Measurements from ENCODE around the gene SUPT5H. TPM values are rescaled to one million over a fixed set of nuclear protein-coding genes. Genes with fewer than 3 reads are reported as not detected.

SUPT5H gene
- total and polyA plus RNA-seq, 2 of the 8 experiments (the other 6 are each of a cell fraction or from before 2014, with no cell fraction given) = 77.8 to 111 TPM

- no peak overlapping the region for H3K56ac ChIP-seq (replicated peaks; ENCODE audit: insufficient read length, low read depth, low read length)
- H3K9me3 ChIP-seq (ENCODE audit: insufficient read depth in 2 of 2, low read depth in 1 of 2, low read length in 1 of 2) = no peaks in the 10 kb centered on the region
- no peak overlapping the region for H2BK12ac ChIP-seq (ENCODE audit: low read depth, low read length)
- TF ChIP-seq TCF12 (IDR thresholded peaks at IDR 0.05; ENCODE audit: low read depth, low read length) = no peak
- no peak for TF ChIP-seq EGR1 (IDR thresholded peaks at IDR 0.05; ENCODE audit: borderline replicate concordance, low read depth, low read length)
- no peak for TF ChIP-seq HDAC6 (IDR thresholded peaks at IDR 0.05; ENCODE audit: low read depth, low read length)
- no peak for TF ChIP-seq BCL11A (IDR thresholded peaks at IDR 0.05; ENCODE audit: low read depth in 2 of 2, low read length in 2 of 2)
- TF ChIP-seq RXRA (IDR thresholded peaks at IDR 0.05; ENCODE audit: insufficient read depth, low read depth, low read length) = no peak
- no peak for TF ChIP-seq MAX (IDR thresholded peaks at IDR 0.05)
- TF ChIP-seq SP1 (IDR thresholded peaks at IDR 0.05; ENCODE audit: low read depth, low read length) = no peak
- TF ChIP-seq SP4 (IDR thresholded peaks at IDR 0.05; ENCODE audit: low read length) = no peak
- 100% methylated on average over 1 of the region's 16 CpGs; no CpG with 5 or more reads in 1 of the 2 experiments for whole genome bisulfite sequencing, 2 experiments (ENCODE audit: extremely low coverage in 1 of 2, insufficient coverage in 1 of 2, insufficient read length in 1 of 2, insufficient replicate concordance in 2 of 2, low coverage in 1 of 2, low lambda C conversion rate in 2 of 2, missing lambda C conversion rate in 1 of 2)
- CTCF ChIA-PET (ENCODE audit: partially characterized antibody) = interaction anchor here (0.8 to 1.3 kb wide), 2 partner anchors 11 to 49 kb away, joined by 4 to 5 read pairs; no protein-coding TSS in a partner anchor
- no peak overlapping the region for H3K18ac ChIP-seq (ENCODE audit: extremely low read depth, low read length)
- no peak overlapping the region for H3K4ac ChIP-seq (replicated peaks; ENCODE audit: insufficient read length, low read depth, low read length)
- no peak overlapping the region for H3K27ac ChIP-seq (ENCODE audit: low read depth, low read length)
- no peak overlapping the region for H2AFZ ChIP-seq (ENCODE audit: low read length)
- H2BK20ac ChIP-seq (ENCODE audit: low read length) = no peak overlapping the region
- H4K91ac ChIP-seq (replicated peaks; ENCODE audit: insufficient read length, low read length) = no peak overlapping the region
- H2BK15ac ChIP-seq (ENCODE audit: low read length) = no peak overlapping the region
- H3K23me2 ChIP-seq (ENCODE audit: low read depth, low read length) = peaks cover 5% of the 10 kb centered on the region; the same call in 1 of the 2 replicates
- no peak overlapping the region for H4K5ac ChIP-seq (ENCODE audit: insufficient read length, low read depth, low read length)
- H3K79me2 ChIP-seq (ENCODE audit: control insufficient read depth in 1 of 2, insufficient read depth in 2 of 2, low read length in 2 of 2) = no peaks in the 10 kb centered on the region
- H3K79me1 ChIP-seq (ENCODE audit: low read depth, low read length) = no peaks in the 10 kb centered on the region
- FAIRE-seq (no peak), DNase-seq (ENCODE audit: low read depth in 1 of 2, low spot score in 2 of 2) (no peak)
- no peak overlapping the region for H2AK5ac ChIP-seq (ENCODE audit: low read depth, low read length)
- H3K9ac ChIP-seq (replicated peaks in 1 of 4; ENCODE audit: extremely low read depth in 1 of 4, low read depth in 3 of 4, low read length in 3 of 4) = no peak overlapping the region
- no peak overlapping the region for H2BK5ac ChIP-seq (ENCODE audit: low read depth, low read length)
- no peak overlapping the region for H4K8ac ChIP-seq (ENCODE audit: extremely low read depth, insufficient read depth, low read length)
- H3K23ac ChIP-seq (ENCODE audit: insufficient read length) = no peak overlapping the region
- H3K4me1 ChIP-seq (replicated peaks in 1 of 4; ENCODE audit: control insufficient read depth in 3 of 4, insufficient read depth in 4 of 4, low read length in 3 of 4) = peaks cover 5 to 13% (median 11%) of the 10 kb centered on the region in 4 experiments; a peak in 6 of 7 replicates
- H3K36me3 ChIP-seq (ENCODE audit: control insufficient read depth in 2 of 4, insufficient read depth in 4 of 4, low read length in 3 of 4) = peaks cover 14 to 44% (median 31%) of the 10 kb centered on the region in 4 experiments
- no peaks in the 10 kb centered on the region for H3K27me3 ChIP-seq (replicated peaks in 1 of 4; ENCODE audit: control insufficient read depth in 3 of 4, extremely low read depth in 1 of 4, insufficient read depth in 3 of 4, low read length in 3 of 4)
- no peak overlapping the region for H3K14ac ChIP-seq (ENCODE audit: insufficient read length)
- POLR2A ChIA-PET (ENCODE audit: partially characterized antibody) = interaction anchor here (1.3 to 47.8 kb wide), 5 partner anchors 1 to 91 kb away, joined by 3 to 1154 read pairs (median 26); partner anchors contain the start of genes PLEKHG2, RPS16, SUPT5H and ZFP36
- H2BK120ac ChIP-seq (replicated peaks; ENCODE audit: low read depth, low read length) = no peak overlapping the region
- no peak overlapping the region for H3K4me2 ChIP-seq (ENCODE audit: insufficient read depth in 1 of 2, low read depth in 2 of 2, low read length in 2 of 2)
- H4K20me1 ChIP-seq (replicated peaks in 1 of 2; ENCODE audit: control insufficient read depth in 1 of 2, insufficient read depth in 2 of 2, low read length in 2 of 2) = peaks cover 0 to 5% of the 10 kb centered on the region in 2 experiments
- no peak overlapping the region for H3K4me3 ChIP-seq (ENCODE audit: extremely low read depth in 1 of 4, insufficient read depth in 2 of 4, low read depth in 3 of 4, low read length in 4 of 4)
Observed at GRCh38 chr19:39424934-39425333, 20.4 kb upstream of the SUPT5H start.

Measured in H1 (cell line).